ENCODE measurements around the gene TMEM39A.

DNA sequence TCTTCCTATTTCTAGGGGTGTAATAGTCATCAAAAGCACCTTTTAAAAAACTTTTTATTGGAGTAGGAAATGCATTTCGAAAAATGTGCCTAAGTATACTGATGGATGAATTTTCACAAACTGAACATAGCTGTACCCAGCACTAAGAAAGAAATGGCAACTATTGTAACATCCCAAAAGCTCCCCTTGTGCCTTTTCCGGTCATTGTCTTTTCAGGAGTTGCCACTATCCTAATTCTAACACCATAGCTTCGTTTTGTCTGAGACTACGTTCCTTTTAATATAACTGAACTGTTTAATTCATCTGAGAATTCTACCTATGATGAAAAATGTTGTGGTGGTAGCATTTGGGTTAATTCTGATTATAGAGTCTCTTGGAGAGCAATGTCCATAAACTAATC, 36.9 kb upstream of the TMEM39A start:
- TF ChIP-seq POLR2A (IDR thresholded peaks at IDR 0.05) (no peak), CTCF (IDR thresholded peaks at IDR 0.05) (no peak), EP300 (IDR thresholded peaks at IDR 0.05) (no peak), POLR2AphosphoS5 (IDR thresholded peaks at IDR 0.05) (no peak)
